Left lung (tissue), 10 donors: Measurements from ENCODE around the gene PTGES2. TPM values are rescaled to one million over a fixed set of nuclear protein-coding genes. Genes with fewer than 3 reads are reported as not detected.
A peak's percentile ranks its signal among the peaks of the same experiment; 100 is the strongest.

Experiments used
- ATAC-seq: fragments of 200-7000 bp; cut with Tn5 transposase; one replicate; pipeline ENCODE4 v1.9.1; 2020; ENCODE audit warnings: moderate library complexity
- DNase-seq, 4 donors: peaks; one replicate each; pipeline ENCODE4 v3.0.0-alpha.2; 2013 to 2020
- H3K27ac ChIP-seq, 2 donors: fragments of 200-600 bp; sonication (generic) in 1 of 2; one replicate each; pipeline versions ENCODE4 v1.5.0 to v1.8.0; 2020 to 2021
- H3K27me3 ChIP-seq, 2 donors: fragments of 200-600 bp; sonication (generic) in 1 of 2; one replicate each; pipeline versions ENCODE4 v1.5.0 to v1.8.0; 2020 to 2021
- H3K36me3 ChIP-seq, 2 donors: fragments of 200-600 bp; sonication (generic) in 1 of 2; one replicate each; pipeline versions ENCODE4 v1.5.0 to v1.8.0; 2020 to 2021
- H3K4me1 ChIP-seq, 2 donors: fragments of 200-600 bp; one replicate each; pipeline ENCODE4 v1.8.0; 2021
- H3K4me3 ChIP-seq, 2 donors: fragments of 200-600 bp; sonication (generic) in 1 of 2; one replicate each; pipeline versions ENCODE4 v1.5.0 to v1.8.0; 2020 to 2021; ENCODE audit warnings: mild to moderate bottlenecking in 1 of 2
- H3K9me3 ChIP-seq, 2 donors: fragments of 200-600 bp; sonication (generic) in 1 of 2; one replicate each; pipeline versions ENCODE4 v1.5.0 to v1.8.0; 2020 to 2021
- CTCF ChIP-seq, 2 donors: fragments of 200-600 bp; sonication (generic) in 1 of 2; IDR thresholded peaks; one replicate each; pipeline versions ENCODE4 v1.5.0 to v1.8.0; 2021; ENCODE audit warnings: antibody characterized with exemption in 2 of 2
- intact Hi-C, 2 donors: fragments of 100-400 bp; cut with DNase I; formaldehyde crosslinking; loops; one replicate each; pipeline versions ENCODE4 v1.11.2 to v1.14.2; 2022
- polyA plus RNA-seq, 6 donors: library from polyadenylated mRNA; unstranded; fragments of 120-200 nt; gene quantifications; one replicate each; pipeline ENCODE4 v1.2.1, GENCODE V29; 2013; ENCODE audit not compliant: insufficient read length in 6 of 6
- total RNA-seq, 2 donors: library from RNA; stranded (reverse); fragmentation: NEBNext Ultra II Directional; extraction: Animal tissue kit (Norgen Biotek cat#: 25700); gene quantifications; one replicate each; pipeline ENCODE4 v1.2.1, GENCODE V29; 2021
- donor health status: DM: no; HTN: yes; CAD: no.
- donor health status: DM: no; HTN: no; CAD: no.

PTGES2 gene
- total and polyA plus RNA-seq, 8 donors: 25.8 to 56.9 (median 37.3) TPM

GRCh38 chr9:128161215-128161902 lies 33.8 kb upstream of the PTGES2 start:
- no peaks in the 10 kb centered on the region for H3K9me3 ChIP-seq
- DNase-seq: no peak
- H3K4me1 ChIP-seq: peaks cover 0 to 23% of the 10 kb centered on the region in 2 donors
- no peak overlapping the region for H3K27ac ChIP-seq
- H3K27me3 ChIP-seq: no peaks in the 10 kb centered on the region
- TF ChIP-seq CTCF (IDR thresholded peaks at IDR 0.05): no peak
- intact Hi-C loops: no loop called here
- no peak for ATAC-seq
- H3K36me3 ChIP-seq: peaks cover 0 to 44% of the 10 kb centered on the region in 2 donors
- peak overlapping the region in 1 of 2 donors; percentile 88 for H3K4me3 ChIP-seq

GRCh38 chr9:128160603-128160987 lies 33.1 kb upstream of the PTGES2 start:
- Histone ChIP-seq H3K27me3 (no peaks in the 10 kb centered on the region), H3K9me3 (no peaks in the 10 kb centered on the region), H3K27ac (peak overlapping the region in 1 of 2 donors; percentile 78), H3K4me1 (peaks cover 0 to 23% of the 10 kb centered on the region in 2 donors), H3K4me3 (peak overlapping the region; percentile 71 to 88), H3K36me3 (peaks cover 0 to 36% of the 10 kb centered on the region in 2 donors)
- intact Hi-C loops: no loop called here
- ATAC-seq (peak; percentile 4), DNase-seq (no peak)
- TF ChIP-seq CTCF (IDR thresholded peaks at IDR 0.05): no peak

GRCh38 chr9:128159784-128160602 lies 32.5 kb upstream of the PTGES2 start, which contains the start of gene BBLN:
BBLN (plus strand) TSS chr9:128160265; CDS start chr9:128160408, 143 bp downstream.
- H3K27me3 ChIP-seq: no peaks in the 10 kb centered on the region
- intact Hi-C loops: no loop called here
- ATAC-seq: peak; percentile 97
- H3K9me3 ChIP-seq: no peaks in the 10 kb centered on the region
- H3K36me3 ChIP-seq: peaks cover 0 to 30% of the 10 kb centered on the region in 2 donors
- peak; percentile 90 to 98 (median 97) for DNase-seq
- no peak for TF ChIP-seq CTCF (IDR thresholded peaks at IDR 0.05)
- H3K4me3 ChIP-seq: peak within 1 kb of the TSS; percentile 71 to 88
- H3K27ac ChIP-seq: peak within 1 kb of the TSS; percentile 70 to 78
- H3K4me1 ChIP-seq: peaks cover 0 to 23% of the 10 kb centered on the region in 2 donors

GRCh38 chr9:128159522-128159783 lies 31.9 kb upstream of the PTGES2 start:
- peak overlapping the region; percentile 28 to 88 for H3K4me3 ChIP-seq

More at GRCh38 chr9:128159522-128159783, 31.9 kb upstream of the PTGES2 start:
- peak overlapping the region; percentile 70 to 78 for H3K27ac ChIP-seq
- H3K27me3 ChIP-seq: no peaks in the 10 kb centered on the region
- peaks cover 0 to 25% of the 10 kb centered on the region in 2 donors for H3K36me3 ChIP-seq
- intact Hi-C loops: no loop called here
- TF ChIP-seq CTCF (IDR thresholded peaks at IDR 0.05): no peak
- peak; percentile 2 for ATAC-seq
- H3K4me1 ChIP-seq: peaks cover 0 to 23% of the 10 kb centered on the region in 2 donors
- no peak for DNase-seq
- no peaks in the 10 kb centered on the region for H3K9me3 ChIP-seq
